Large intestine (tissue), 3 donors: ENCODE measurements around the gene HYPK. TPM values are rescaled to one million over a fixed set of nuclear protein-coding genes. Genes with fewer than 3 reads are reported as not detected.
"Not testable (repeated sequence)": the region's sequence is repeated elsewhere in the genome, so short reads cannot be mapped to it uniquely, and the experiment has no call there.

Experiments used
- DNase-seq, 2 donors: peaks; one replicate each; pipeline versions ENCODE4 v3.0.0 to v3.0.0-alpha.2; 2013
- H3K27ac ChIP-seq: one replicate; pipeline ENCODE4 v1.5.1; 2013; ENCODE audit warnings: low read length
- H3K27me3 ChIP-seq: 2 replicates; pipeline ENCODE4 v1.6.1; 2013; ENCODE audit warnings: low read length; ENCODE audit not compliant: control insufficient read depth, insufficient read depth
- H3K36me3 ChIP-seq: 2 replicates; pipeline ENCODE4 v1.6.1; 2013; ENCODE audit warnings: low read length; ENCODE audit not compliant: control insufficient read depth, insufficient read depth
- H3K4me1 ChIP-seq: one replicate; pipeline ENCODE4 v1.6.1; 2013; ENCODE audit warnings: low read length; ENCODE audit not compliant: control insufficient read depth, insufficient read depth
- H3K4me3 ChIP-seq: one replicate; pipeline ENCODE4 v1.5.1; 2013; ENCODE audit warnings: low read length
- H3K9me3 ChIP-seq: one replicate; pipeline ENCODE4 v1.6.1; 2013; ENCODE audit warnings: mild to moderate bottlenecking, low read depth, low read length, moderate library complexity; ENCODE audit not compliant: control insufficient read depth
- WGBS: methylation state at CpG from one replicate; pipeline ENCODE4 v1.1.5; 2013; ENCODE audit warnings: low lambda C conversion rate; ENCODE audit not compliant: insufficient coverage; 5-methylcytosine and 5-hydroxymethylcytosine counted together
- polyA plus RNA-seq: library from polyadenylated mRNA; unstranded; fragments of 120-200 nt; gene quantifications from one replicate; pipeline ENCODE4 v1.2.1, GENCODE V29; 2013

HYPK gene
- polyA plus RNA-seq, 1 donor, result 6.0 TPM

DNA sequence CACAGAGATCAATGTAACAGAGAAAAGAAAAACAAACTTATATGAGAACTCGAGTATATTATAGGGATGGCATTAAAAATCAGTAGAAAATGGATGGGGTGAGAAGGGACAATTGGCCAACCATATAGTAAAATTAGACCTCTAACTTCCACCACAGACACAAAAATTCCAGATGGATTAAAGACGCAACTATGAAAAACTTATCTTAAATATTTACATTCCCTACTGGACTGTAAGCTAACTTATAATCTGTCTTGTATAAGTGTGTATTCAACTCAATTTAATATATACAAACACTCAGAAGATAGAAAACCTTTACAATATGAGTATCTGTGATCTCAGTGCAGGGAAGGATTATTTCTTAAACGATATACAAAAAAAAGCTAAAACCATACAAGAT is 21.1 kb downstream of the HYPK start:
- no peak for DNase-seq
- Histone ChIP-seq H3K4me3 (no peak overlapping the region), H3K4me1 (peaks cover 11% of the 10 kb centered on the region), H3K36me3 (peaks cover 11% of the 10 kb centered on the region), H3K27me3 (no peaks in the 10 kb centered on the region), H3K27ac (no peak overlapping the region), H3K9me3 (no peaks in the 10 kb centered on the region)
- WGBS, result 71% methylated on average over 2 of the region's 3 CpGs

- 10% methylated on average over 7 of the region's 46 CpGs for WGBS
- DNase-seq, result peak; percentile 96 to 97
- no peaks in the 10 kb centered on the region for H3K36me3 ChIP-seq
- peaks cover 11% of the 10 kb centered on the region for H3K4me1 ChIP-seq
- peak within 1 kb of the TSS; percentile 87 for H3K27ac ChIP-seq
- no peaks in the 10 kb centered on the region for H3K27me3 ChIP-seq
- H3K9me3 ChIP-seq, result no peaks in the 10 kb centered on the region
- peak within 1 kb of the TSS; percentile 94 for H3K4me3 ChIP-seq
These were observed 24.2 kb downstream of the HYPK start, which contains the start of gene MFAP1 for GRCh38 chr15:43824302-43825246. TSS of gene MFAP1 (minus strand) at chr15:43824690. CDS start at chr15:43824569, 121 bp downstream.

DNA sequence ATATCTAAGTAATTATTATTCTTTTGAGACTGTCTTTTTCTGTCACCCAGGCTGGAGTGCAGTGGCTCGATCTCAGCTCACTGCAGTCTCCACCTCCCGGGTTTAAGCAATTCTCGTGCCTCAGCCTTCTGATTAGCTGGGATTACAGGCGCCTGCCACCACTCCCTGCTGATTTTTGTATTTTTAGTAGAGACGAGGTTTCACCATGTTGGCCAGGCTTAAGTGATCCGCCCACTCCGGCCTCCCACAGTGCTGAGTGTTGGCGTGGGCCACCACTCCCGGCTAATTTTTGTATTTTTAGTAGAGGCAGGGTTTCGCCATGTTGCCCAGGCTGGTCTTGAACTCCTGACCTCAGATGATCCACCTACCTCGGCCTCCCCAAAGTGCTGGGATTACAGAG is 24.9 kb downstream of the HYPK start:
- H3K9me3 ChIP-seq, H3K27ac ChIP-seq, H3K27me3 ChIP-seq, H3K36me3 ChIP-seq, H3K4me3 ChIP-seq, DNase-seq: not testable (repeated sequence)
- WGBS, result no CpG with 5 or more reads among the region's 11 CpGs
- H3K4me1 ChIP-seq, result peaks cover 11% of the 10 kb centered on the region

- Histone ChIP-seq H3K27ac (peak overlapping the region; percentile 19), H3K27me3 (no peaks in the 10 kb centered on the region), H3K4me3 (peak overlapping the region; percentile 52), H3K36me3 (no peaks in the 10 kb centered on the region), H3K4me1 (peaks cover 11% of the 10 kb centered on the region), H3K9me3 (no peaks in the 10 kb centered on the region)
- WGBS, result no CpG with 5 or more reads among the region's 11 CpGs
- DNase-seq, result no peak
These were observed 25.7 kb downstream of the HYPK start for GRCh38 chr15:43826029-43826507.

DNA sequence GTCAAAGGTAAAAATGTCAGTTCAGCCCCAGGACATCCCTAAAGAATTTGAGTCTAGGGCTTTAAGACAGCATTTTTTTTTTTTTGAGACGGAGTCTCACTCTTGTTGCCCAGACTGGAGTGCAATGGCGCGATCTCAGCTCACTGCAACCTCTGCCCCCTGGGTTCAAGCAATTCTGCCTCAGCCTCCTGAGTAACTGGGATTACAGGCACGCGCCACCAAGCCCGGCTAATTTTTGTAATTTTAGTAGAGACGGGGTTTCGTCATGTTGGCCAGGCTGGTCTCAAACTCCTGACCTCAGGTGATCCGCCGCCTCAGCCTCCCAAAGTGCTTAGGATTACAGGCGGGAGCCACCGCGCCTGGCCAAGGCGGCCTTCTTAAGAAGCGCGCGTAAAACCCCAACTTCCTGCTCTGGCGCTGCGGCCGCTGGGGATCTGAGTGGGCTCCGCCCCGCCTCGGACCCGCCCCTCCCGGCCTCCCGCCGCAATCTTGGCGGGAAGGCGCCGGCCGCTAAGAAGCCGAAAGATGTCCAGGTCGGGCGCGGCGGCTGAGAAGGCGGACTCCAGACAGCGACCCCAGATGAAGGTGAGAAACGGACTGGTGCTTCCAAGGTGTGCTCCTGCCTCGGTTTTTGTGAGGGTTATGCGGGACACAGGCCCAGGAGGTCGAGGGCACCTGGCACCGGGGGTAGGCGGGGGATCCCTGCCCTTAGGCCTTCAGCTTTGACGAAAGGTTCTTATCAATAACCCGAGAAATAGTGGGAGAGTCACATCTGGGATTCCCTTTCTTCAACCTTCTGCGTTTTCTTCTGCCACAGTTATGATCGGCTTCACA is 26.3 kb downstream of the HYPK start, which contains the start of gene WDR76:
Gene WDR76 (plus strand): TSS at position 495 of the 834 bp plus-strand sequence. CDS start 31 bp downstream, at position 526.
- Histone ChIP-seq H3K4me1 (peaks cover 11% of the 10 kb centered on the region), H3K27me3 (no peaks in the 10 kb centered on the region), H3K27ac (peak within 1 kb of the TSS; percentile 46), H3K9me3 (no peaks in the 10 kb centered on the region), H3K36me3 (no peaks in the 10 kb centered on the region), H3K4me3 (peak within 1 kb of the TSS; percentile 52)
- DNase-seq, result peak; percentile 74 to 84
- 0% methylated on average over 1 of the region's 48 CpGs for WGBS

GRCh38 chr15:43828061-43828657 is 27.8 kb downstream of the HYPK start:
- no peak for DNase-seq
- H3K4me1 ChIP-seq, result peaks cover 10% of the 10 kb centered on the region
- no peaks in the 10 kb centered on the region for H3K27me3 ChIP-seq
- WGBS, result 80% methylated on average over 1 of the region's 6 CpGs
- no peaks in the 10 kb centered on the region for H3K9me3 ChIP-seq
- H3K4me3 ChIP-seq, result no peak overlapping the region
- no peak overlapping the region for H3K27ac ChIP-seq
- H3K36me3 ChIP-seq, result no peaks in the 10 kb centered on the region

DNA sequence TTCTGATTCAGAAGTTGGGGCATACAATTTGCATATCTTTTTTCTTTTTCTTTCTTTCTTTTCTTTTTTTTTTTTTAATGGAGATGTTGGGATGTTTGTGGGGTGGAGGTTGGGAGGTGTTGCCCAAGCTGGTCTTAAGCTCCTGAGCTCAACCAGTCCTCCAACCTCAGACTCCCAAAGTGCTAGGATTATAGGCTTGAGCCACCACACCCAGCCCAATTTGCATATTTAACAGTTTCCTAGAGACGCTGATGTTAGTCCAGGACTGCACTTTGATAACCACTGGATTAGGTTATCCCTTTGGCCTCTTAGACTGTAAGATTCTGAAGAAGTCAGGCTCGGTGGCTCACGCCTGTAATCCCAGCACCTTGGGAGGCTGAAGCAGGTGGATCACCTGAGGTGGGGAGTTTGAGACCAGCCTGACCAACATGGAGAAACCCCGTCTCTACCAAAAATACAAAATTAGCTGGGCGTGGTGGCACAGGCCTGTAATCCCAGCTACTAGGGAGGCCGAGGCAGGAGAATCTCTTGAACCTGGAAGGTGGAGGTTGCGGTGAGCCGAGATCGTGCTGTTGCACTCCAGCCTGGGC is 29.6 kb downstream of the HYPK start:
- not testable (repeated sequence) for H3K9me3 ChIP-seq, DNase-seq, H3K36me3 ChIP-seq, H3K27me3 ChIP-seq, H3K4me3 ChIP-seq, H3K4me1 ChIP-seq, H3K27ac ChIP-seq
- no CpG with 5 or more reads among the region's 9 CpGs for WGBS

- not testable (repeated sequence) for H3K9me3 ChIP-seq, H3K36me3 ChIP-seq, H3K27me3 ChIP-seq, H3K4me1 ChIP-seq, DNase-seq, H3K4me3 ChIP-seq, H3K27ac ChIP-seq
- no CpG with 5 or more reads among the region's 9 CpGs for WGBS
These were observed 30.4 kb downstream of the HYPK start for GRCh38 chr15:43830691-43831275.

- no CpG with 5 or more reads among the region's 14 CpGs for WGBS
- H3K4me3 ChIP-seq, H3K27ac ChIP-seq, H3K36me3 ChIP-seq, DNase-seq, H3K9me3 ChIP-seq, H3K27me3 ChIP-seq, H3K4me1 ChIP-seq: not testable (repeated sequence)
These were observed 31.2 kb downstream of the HYPK start for GRCh38 chr15:43831519-43832052.
